ENCODE results near the gene HES4. TPM values are rescaled to one million over a fixed set of nuclear protein-coding genes. Genes with fewer than 3 reads are reported as not detected.
"Not testable (repeated sequence)": the region's sequence is repeated elsewhere in the genome, so short reads cannot be mapped to it uniquely, and the experiment has no call there.

The HES4 gene
- total and polyA plus RNA-seq, 2 of the 13 experiments (the other 11 are each of a cell fraction or from before 2014, with no cell fraction given): 8.8 to 10.6 TPM

DNA sequence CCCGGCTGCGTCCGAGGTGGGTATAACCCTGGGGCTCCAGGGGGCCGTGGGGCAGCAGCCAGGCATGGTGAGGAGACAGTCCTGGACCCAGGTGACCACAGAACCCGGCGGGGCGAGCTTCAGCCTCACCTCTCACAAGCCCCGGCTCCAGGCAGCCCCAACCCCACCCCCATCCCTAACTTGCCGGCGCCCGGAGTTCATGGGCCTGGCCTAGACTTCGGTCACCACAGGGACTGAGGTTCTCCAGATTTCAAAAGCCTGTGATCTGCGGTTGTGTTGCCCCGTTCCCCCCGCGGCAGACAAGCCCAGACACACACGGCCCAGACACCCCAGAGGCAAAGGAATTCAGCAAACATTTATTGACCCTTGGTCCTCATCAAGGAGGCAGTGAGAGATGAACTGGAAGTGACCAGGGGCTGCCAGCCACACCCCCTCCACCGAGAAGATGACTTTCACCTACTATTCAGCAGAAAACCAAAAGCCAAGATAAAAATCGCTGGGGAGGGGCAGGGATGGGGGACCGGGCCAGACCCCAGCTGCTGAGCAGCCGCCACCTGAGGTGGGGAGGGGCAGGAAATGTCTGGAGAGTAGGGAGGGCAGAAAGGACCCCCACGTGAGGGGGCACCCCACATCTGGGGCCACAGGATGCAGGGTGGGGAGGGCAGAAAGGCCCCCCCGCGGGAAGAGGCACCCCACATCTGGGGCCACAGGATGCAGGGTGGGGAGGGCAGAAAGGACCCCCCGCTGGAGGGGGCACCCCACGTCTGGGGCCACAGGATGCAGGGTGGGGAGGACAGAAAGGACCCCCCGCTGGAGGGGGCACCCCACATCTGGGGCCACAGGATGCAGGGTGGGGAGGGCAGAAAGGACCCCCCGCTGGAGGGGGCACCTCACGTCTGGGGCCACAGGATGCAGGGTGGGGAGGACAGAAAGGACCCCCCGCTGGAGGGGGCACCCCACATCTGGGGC lies 3.9 kb downstream of the HES4 start (continued):
- TF ChIP-seq FOXK1 (CRISPR knock-in tag; IDR thresholded peaks at IDR 0.05; ENCODE audit: borderline replicate concordance, low read depth) (no peak), ZNF260 (CRISPR knock-in tag; IDR thresholded peaks at IDR 0.05; ENCODE audit: borderline replicate concordance, low read depth) (no peak), GATAD1 (CRISPR knock-in tag; IDR thresholded peaks at IDR 0.05) (no peak), ZNF30 (CRISPR knock-in tag; IDR thresholded peaks at IDR 0.05) (no peak)
- TF ChIP-seq, protein P1, sequence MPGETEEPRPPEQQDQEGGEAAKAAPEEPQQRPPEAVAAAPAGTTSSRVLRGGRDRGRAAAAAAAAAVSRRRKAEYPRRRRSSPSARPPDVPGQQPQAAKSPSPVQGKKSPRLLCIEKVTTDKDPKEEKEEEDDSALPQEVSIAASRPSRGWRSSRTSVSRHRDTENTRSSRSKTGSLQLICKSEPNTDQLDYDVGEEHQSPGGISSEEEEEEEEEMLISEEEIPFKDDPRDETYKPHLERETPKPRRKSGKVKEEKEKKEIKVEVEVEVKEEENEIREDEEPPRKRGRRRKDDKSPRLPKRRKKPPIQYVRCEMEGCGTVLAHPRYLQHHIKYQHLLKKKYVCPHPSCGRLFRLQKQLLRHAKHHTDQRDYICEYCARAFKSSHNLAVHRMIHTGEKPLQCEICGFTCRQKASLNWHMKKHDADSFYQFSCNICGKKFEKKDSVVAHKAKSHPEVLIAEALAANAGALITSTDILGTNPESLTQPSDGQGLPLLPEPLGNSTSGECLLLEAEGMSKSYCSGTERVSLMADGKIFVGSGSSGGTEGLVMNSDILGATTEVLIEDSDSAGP (CRISPR knock-in tag; IDR thresholded peaks at IDR 0.05; ENCODE audit: borderline replicate concordance): no peak

DNA sequence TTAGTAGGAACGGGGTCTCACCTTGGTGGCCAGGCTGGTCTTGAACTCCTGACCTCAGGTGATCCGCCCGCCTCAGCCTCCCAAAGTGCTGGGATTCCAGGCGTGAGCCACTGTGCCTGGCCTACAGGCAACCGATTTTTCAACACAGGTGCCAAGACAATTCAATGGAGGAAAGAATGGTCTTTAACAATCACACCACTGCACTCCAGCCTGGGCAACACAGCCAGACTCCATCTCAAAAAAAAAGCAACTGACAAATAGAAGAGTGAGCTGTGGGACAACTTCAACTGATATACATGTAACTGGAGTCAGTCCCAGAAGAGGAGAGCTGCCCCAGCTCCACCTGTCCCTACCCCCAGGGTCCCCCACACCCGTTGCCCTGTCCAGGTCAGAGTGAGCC lies 5.4 kb downstream of the HES4 start:
- FAIRE-seq; intact Hi-C loops (cut with micrococcal nuclease; ENCODE audit: unreplicated experiment); H4K20me1 ChIP-seq (ENCODE audit: insufficient read depth, low read length); H3K36me3 ChIP-seq (replicated peaks in 1 of 2; ENCODE audit: control insufficient read depth in 1 of 2, insufficient read depth in 2 of 2, low read length in 2 of 2); DNase-seq (ENCODE audit: low spot score); H3K9ac ChIP-seq (ENCODE audit: insufficient read depth, low read depth, low read length); H3K27ac ChIP-seq (ENCODE audit: extremely low read length, insufficient read depth, low read length); BruUV-seq (replicated peaks); H3K79me2 ChIP-seq (ENCODE audit: insufficient read depth, low read length); ATAC-seq; CTCF ChIA-PET (ENCODE audit: low intra/inter-chr PET ratio, low total read pairs); H3K4me2 ChIP-seq (ENCODE audit: low read depth, low read length); H2AFZ ChIP-seq (ENCODE audit: low read length); H3K9me3 ChIP-seq (ENCODE audit: low read length); in situ Hi-C loops (cut with HindIII; ENCODE audit: extremely low pct_ligation_motif_present, low pct_unique_long_range_greater_than_20kb); H3K27me3 ChIP-seq (ENCODE audit: control insufficient read depth in 1 of 2, insufficient read depth in 2 of 2, low read length in 2 of 2); H3K4me3 ChIP-seq (replicated peaks in 1 of 3; ENCODE audit: insufficient read depth in 1 of 3, low read depth in 2 of 3, low read length in 3 of 3): not testable (repeated sequence)
- POLR2A ChIA-PET: interaction anchor here (1.8 kb wide), 1 partner anchor 12 kb away, joined by 6 read pairs; no protein-coding TSS in a partner anchor
- WGBS (ENCODE audit: low lambda C conversion rate): 66% methylated on average over 6 of the region's 6 CpGs
- TF ChIP-seq ZNF121 (CRISPR knock-in tag; IDR thresholded peaks at IDR 0.05): peak; percentile 81
- peaks cover 37% of the 10 kb centered on the region for H3K4me1 ChIP-seq (ENCODE audit: insufficient read depth, low read length)

Data from HepG2 (cell line).